Kidney epithelial cell (primary cell): Measurements from ENCODE around the gene CRISPLD2. TPM values are rescaled to one million over a fixed set of nuclear protein-coding genes. Genes with fewer than 3 reads are reported as not detected.
"Not testable (repeated sequence)": the region's sequence is repeated elsewhere in the genome, so short reads cannot be mapped to it uniquely, and the experiment has no call there.

Experiments used
- DNase-seq: peaks from one replicate; pipeline ENCODE4 v3.0.0-alpha.2; 2010; ENCODE audit warnings: low read depth
- H3K27me3 ChIP-seq: 2 replicates; pipeline ENCODE4 v1.6.0; 2011; ENCODE audit warnings: low read length; ENCODE audit not compliant: control insufficient read depth, insufficient read depth
- H3K36me3 ChIP-seq: 2 replicates; pipeline ENCODE4 v1.5.1; 2011; ENCODE audit warnings: low read length; ENCODE audit not compliant: control insufficient read depth, insufficient read depth
- H3K4me3 ChIP-seq: 2 replicates; pipeline ENCODE4 v1.5.1; 2011; ENCODE audit warnings: low read depth, mild to moderate bottlenecking, control low read depth, low read length
- CTCF ChIP-seq: IDR thresholded peaks from 2 replicates; pipeline ENCODE4 v1.5.1; 2011; ENCODE audit warnings: mild to moderate bottlenecking, moderate library complexity, low read length, control low read depth, inconsistent platforms; ENCODE audit not compliant: insufficient read depth, poor library complexity, severe bottlenecking
- total RNA-seq: library from RNA; depleted of rRNA; stranded (reverse); fragments of >200 nt; gene quantifications from 2 replicates; pipeline ENCODE4 v1.2.3, GENCODE V29; 2015

The CRISPLD2 gene
- total RNA-seq, 1 donor from 2014 or later = 2.5 TPM

- no peak for TF ChIP-seq CTCF
- DNase-seq = no peak
- H3K27me3 ChIP-seq = no peaks in the 10 kb centered on the region
- H3K36me3 ChIP-seq = no peaks in the 10 kb centered on the region
- H3K4me3 ChIP-seq = no peak overlapping the region
Observed at GRCh38 chr16:84937196-84938005, 117.6 kb downstream of the CRISPLD2 start.

- H3K36me3 ChIP-seq = not testable (repeated sequence)
Observed at GRCh38 chr16:84938616-84939015, 118.8 kb downstream of the CRISPLD2 start.

GRCh38 chr16:84940670-84941551 lies 121.1 kb downstream of the CRISPLD2 start:
- Histone ChIP-seq H3K4me3 (no peak overlapping the region), H3K27me3 (no peaks in the 10 kb centered on the region), H3K36me3 (no peaks in the 10 kb centered on the region)
- no peak for DNase-seq
- no peak for TF ChIP-seq CTCF

More at GRCh38 chr16:84938616-84939015, 118.8 kb downstream of the CRISPLD2 start:
- not testable (repeated sequence) for H3K4me3 ChIP-seq, DNase-seq, H3K27me3 ChIP-seq

- DNase-seq = no peak
- Histone ChIP-seq H3K4me3 (no peak overlapping the region), H3K36me3 (no peaks in the 10 kb centered on the region), H3K27me3 (no peaks in the 10 kb centered on the region)
- TF ChIP-seq CTCF = no peak
Observed at GRCh38 chr16:84941921-84942320, 122.1 kb downstream of the CRISPLD2 start.

- no peak for TF ChIP-seq CTCF
- no peaks in the 10 kb centered on the region for H3K36me3 ChIP-seq
- no peak overlapping the region for H3K4me3 ChIP-seq
- no peak for DNase-seq
- H3K27me3 ChIP-seq = no peaks in the 10 kb centered on the region
Observed at GRCh38 chr16:84942786-84943185, 123.0 kb downstream of the CRISPLD2 start.

GRCh38 chr16:84943620-84944019 lies 123.8 kb downstream of the CRISPLD2 start:
- H3K4me3 ChIP-seq = no peak overlapping the region
- TF ChIP-seq CTCF = no peak
- no peaks in the 10 kb centered on the region for H3K27me3 ChIP-seq
- DNase-seq = no peak
- H3K36me3 ChIP-seq = no peaks in the 10 kb centered on the region
